MM.1S (cell line): Measurements from ENCODE around the gene MAPRE3.

Source experiments
- DNase-seq: peaks from one replicate; pipeline ENCODE4 v3.0.0-alpha.2; 2015
- H2AFZ ChIP-seq: fragments of 300-600 bp; sonication (generic); 2 replicates; pipeline ENCODE4 v1.6.0; 2016; ENCODE audit warnings: antibody characterized with exemption, low read length
- H3F3A ChIP-seq: fragments of 300-600 bp; sonication (generic); 2 replicates; pipeline ENCODE4 v1.6.1; 2016; ENCODE audit warnings: mild to moderate bottlenecking, antibody characterized with exemption, low read length, moderate library complexity, mixed read lengths; ENCODE audit not compliant: insufficient read depth
- H3K27ac ChIP-seq: fragments of 300-600 bp; sonication (generic); 2 replicates; pipeline ENCODE4 v1.5.1; 2016; ENCODE audit warnings: mild to moderate bottlenecking, low read length
- H3K27me3 ChIP-seq: fragments of 300-600 bp; sonication (generic); replicated peaks from 2 replicates; pipeline ENCODE4 v1.6.0; 2016; ENCODE audit warnings: low read length; ENCODE audit not compliant: insufficient read depth
- H3K36me3 ChIP-seq: fragments of 300-600 bp; sonication (generic); replicated peaks from 2 replicates; pipeline ENCODE4 v1.6.1; 2016; ENCODE audit warnings: mild to moderate bottlenecking, low read length, mixed read lengths; ENCODE audit not compliant: insufficient read depth
- H3K4me1 ChIP-seq: fragments of 300-600 bp; sonication (generic); 2 replicates; pipeline ENCODE4 v1.6.1; 2016; ENCODE audit warnings: low read length, mixed read lengths
- H3K4me2 ChIP-seq: fragments of 300-600 bp; sonication (generic); 2 replicates; pipeline ENCODE4 v1.6.0; 2016; ENCODE audit warnings: low read depth, low read length
- H3K4me3 ChIP-seq: fragments of 300-600 bp; sonication (generic); 2 replicates; pipeline ENCODE4 v1.5.1; 2016; ENCODE audit warnings: low read length, mixed read lengths
- H3K79me2 ChIP-seq: fragments of 300-600 bp; sonication (generic); 2 replicates; pipeline ENCODE4 v1.6.1; 2016; ENCODE audit warnings: mixed run types, low read length, mixed read lengths
- H3K9ac ChIP-seq: fragments of 300-600 bp; sonication (generic); 2 replicates; pipeline ENCODE4 v1.6.1; 2016; ENCODE audit warnings: low read length, mixed read lengths
- H3K9me2 ChIP-seq: fragments of 300-600 bp; sonication (generic); replicated peaks from 2 replicates; pipeline ENCODE4 v1.6.1; 2016; ENCODE audit warnings: mild to moderate bottlenecking, low read length, mixed read lengths; ENCODE audit not compliant: insufficient read depth
- H3K9me3 ChIP-seq: fragments of 300-600 bp; sonication (generic); replicated peaks from 2 replicates; pipeline ENCODE4 v1.6.1; 2016; ENCODE audit warnings: mild to moderate bottlenecking, low read length, mixed read lengths; ENCODE audit not compliant: insufficient read depth
- H4K20me1 ChIP-seq: fragments of 300-600 bp; sonication (generic); 2 replicates; pipeline ENCODE4 v1.6.1; 2016; ENCODE audit warnings: mild to moderate bottlenecking, low read length, moderate library complexity, mixed read lengths; ENCODE audit not compliant: insufficient read depth
- EZH2 ChIP-seq: fragments of 300-600 bp; sonication (generic); optimal IDR thresholded peaks from 2 replicates; pipeline ENCODE3; 2017; ENCODE audit warnings: low read depth, mild to moderate bottlenecking, antibody characterized with exemption, low read length, mixed read lengths
- EZH2phosphoT487 ChIP-seq: fragments of 300-600 bp; sonication (generic); IDR thresholded peaks from 2 replicates; pipeline ENCODE4 v1.6.1; 2018; ENCODE audit warnings: antibody characterized with exemption, low read length
- TF ChIP-seq, protein P1 (sequence below): fragments of 300-600 bp; sonication (generic); IDR thresholded peaks from 2 replicates; pipeline ENCODE4 v1.5.1; 2016; ENCODE audit warnings: antibody characterized with exemption, low read length, mixed read lengths

Gene MAPRE3

DNA sequence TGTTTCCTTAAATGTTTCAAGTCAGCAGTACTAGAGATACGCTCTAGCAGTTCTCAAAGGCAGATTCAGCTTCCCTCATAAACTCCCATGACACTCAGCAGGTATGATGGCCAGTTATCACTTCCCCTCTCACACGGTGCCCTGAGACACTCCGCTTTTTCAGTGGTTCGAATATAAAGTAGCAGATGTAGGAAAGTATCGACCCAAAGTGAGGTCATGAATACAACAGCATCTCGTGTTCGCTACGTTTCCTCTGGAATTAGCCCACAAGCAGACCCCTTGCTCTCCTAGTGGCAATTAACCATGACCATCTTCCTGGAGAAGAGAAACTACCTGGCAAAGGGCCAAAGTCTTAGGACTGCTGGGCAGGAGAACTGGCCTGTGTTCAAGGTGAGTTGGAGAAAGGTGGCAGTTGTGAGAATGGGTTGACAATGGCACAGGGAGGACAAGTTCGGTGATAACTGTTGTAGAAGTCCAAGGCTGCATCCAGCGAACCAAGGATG is 71.8 kb downstream of the MAPRE3 start:
- H2AFZ ChIP-seq = no peak overlapping the region
- H3K9me3 ChIP-seq = no peaks in the 10 kb centered on the region
- no peaks in the 10 kb centered on the region for H3K9me2 ChIP-seq
- H3K27me3 ChIP-seq = no peaks in the 10 kb centered on the region
- peaks cover 3% of the 10 kb centered on the region; the same call in 1 of the 2 replicates for H3K79me2 ChIP-seq
- H3K4me3 ChIP-seq = no peak overlapping the region
- H3K36me3 ChIP-seq = peaks cover 10% of the 10 kb centered on the region
- TF ChIP-seq EZH2phosphoT487 = no peak
- no peak for TF ChIP-seq EZH2
- TF ChIP-seq, protein P1, sequence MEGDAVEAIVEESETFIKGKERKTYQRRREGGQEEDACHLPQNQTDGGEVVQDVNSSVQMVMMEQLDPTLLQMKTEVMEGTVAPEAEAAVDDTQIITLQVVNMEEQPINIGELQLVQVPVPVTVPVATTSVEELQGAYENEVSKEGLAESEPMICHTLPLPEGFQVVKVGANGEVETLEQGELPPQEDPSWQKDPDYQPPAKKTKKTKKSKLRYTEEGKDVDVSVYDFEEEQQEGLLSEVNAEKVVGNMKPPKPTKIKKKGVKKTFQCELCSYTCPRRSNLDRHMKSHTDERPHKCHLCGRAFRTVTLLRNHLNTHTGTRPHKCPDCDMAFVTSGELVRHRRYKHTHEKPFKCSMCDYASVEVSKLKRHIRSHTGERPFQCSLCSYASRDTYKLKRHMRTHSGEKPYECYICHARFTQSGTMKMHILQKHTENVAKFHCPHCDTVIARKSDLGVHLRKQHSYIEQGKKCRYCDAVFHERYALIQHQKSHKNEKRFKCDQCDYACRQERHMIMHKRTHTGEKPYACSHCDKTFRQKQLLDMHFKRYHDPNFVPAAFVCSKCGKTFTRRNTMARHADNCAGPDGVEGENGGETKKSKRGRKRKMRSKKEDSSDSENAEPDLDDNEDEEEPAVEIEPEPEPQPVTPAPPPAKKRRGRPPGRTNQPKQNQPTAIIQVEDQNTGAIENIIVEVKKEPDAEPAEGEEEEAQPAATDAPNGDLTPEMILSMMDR = no peak
- no peaks in the 10 kb centered on the region for H4K20me1 ChIP-seq
- H3K9ac ChIP-seq = no peak overlapping the region
- no peak overlapping the region for H3K4me2 ChIP-seq
- no peaks in the 10 kb centered on the region for H3K4me1 ChIP-seq
- H3F3A ChIP-seq = 0 out of 2 replicates have a peak, but pooled peaks cover under 1% of the 10 kb centered on the region
- no peak for DNase-seq
- no peak overlapping the region for H3K27ac ChIP-seq

DNA sequence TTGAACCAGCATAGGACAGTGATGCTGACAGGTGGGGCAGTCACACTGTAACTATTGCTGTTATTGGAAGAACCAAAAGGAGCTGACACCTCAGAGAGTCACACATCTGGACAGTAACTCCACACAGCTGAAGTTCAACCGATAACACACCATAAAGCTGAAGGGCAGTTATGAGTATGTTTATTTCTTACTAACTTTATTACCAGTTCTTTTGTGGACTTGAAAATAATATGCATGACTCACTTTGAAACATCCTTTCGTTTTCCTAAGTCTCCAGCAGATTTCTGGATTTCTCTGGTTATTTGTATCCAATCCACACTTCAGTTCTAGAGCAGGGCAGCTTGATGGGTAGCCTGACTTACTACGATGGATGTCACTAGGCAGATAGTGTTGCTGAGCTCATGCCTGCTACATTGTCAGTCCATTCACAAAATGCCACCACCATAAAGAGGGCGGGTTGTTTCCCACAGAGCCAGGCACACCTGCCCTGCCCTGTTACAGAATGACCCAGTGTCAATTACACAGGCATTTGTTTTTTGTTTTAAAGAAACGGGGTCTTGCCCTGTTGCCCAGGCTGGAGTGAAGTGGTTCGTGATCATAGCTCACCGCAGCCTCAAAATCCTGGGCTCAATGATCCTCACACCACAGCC is 72.7 kb downstream of the MAPRE3 start:
- Histone ChIP-seq H3K4me3 (no peak overlapping the region), H3K79me2 (no peaks in the 10 kb centered on the region), H3K9ac (no peak overlapping the region), H3K36me3 (peaks cover 4% of the 10 kb centered on the region; the same call in 1 of the 2 replicates), H3K9me3 (no peaks in the 10 kb centered on the region), H3K4me2 (no peak overlapping the region), H3K9me2 (no peaks in the 10 kb centered on the region), H3K4me1 (no peaks in the 10 kb centered on the region), H3F3A (0 out of 2 replicates have a peak, but pooled peaks cover 6% of the 10 kb centered on the region), H2AFZ (no peak overlapping the region), H3K27me3 (no peaks in the 10 kb centered on the region), H3K27ac (no peak overlapping the region), H4K20me1 (no peaks in the 10 kb centered on the region)
- TF ChIP-seq EZH2phosphoT487 (no peak), EZH2 (no peak)
- TF ChIP-seq, protein P1 = no peak
- DNase-seq = no peak

DNA sequence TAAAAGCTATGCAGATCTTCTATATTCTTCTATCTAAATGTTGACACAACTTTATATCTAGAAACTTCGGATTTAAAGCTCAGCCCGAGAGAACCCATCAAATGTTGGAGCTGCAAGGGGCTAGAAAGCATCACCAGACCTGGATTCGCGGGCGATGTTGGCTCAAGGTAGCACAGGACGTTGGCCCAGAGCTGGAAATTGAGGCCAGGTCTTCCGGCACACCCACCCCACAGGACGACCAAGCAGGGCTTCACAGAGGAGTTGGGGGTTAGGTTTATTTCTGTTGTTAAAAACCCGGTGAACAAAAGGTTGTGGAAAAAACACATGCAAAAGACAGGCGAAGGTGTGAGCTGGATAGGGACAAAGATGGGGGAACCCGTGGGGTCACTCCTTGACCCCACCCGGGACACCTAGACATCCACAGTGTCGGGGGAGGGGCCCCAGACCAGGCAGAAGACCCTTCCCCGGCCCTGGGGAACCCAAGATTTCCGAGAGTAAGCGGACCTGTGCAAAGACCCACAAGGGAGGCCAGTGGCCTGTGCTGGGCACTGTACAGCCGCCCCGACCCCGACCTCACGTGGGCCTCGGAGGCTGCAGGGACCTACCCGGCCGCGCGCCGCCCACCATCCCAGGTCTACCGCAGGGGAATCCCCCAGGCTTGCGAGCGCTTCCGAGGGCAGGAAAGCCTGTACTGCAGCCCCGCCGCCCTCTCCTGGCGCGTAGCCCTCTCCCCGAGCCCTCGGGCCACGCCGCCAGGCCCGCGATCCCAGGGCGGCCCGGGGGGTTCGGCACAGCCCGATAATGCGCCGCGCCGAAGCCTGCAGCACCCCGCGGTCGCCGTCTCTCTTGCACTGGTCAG is 79.2 kb downstream of the MAPRE3 start:
- peak overlapping the region; percentile 86 for H2AFZ ChIP-seq

More for the DNA sequence above, 79.2 kb downstream of the MAPRE3 start:
- TF ChIP-seq EZH2phosphoT487 = no peak
- TF ChIP-seq, protein P1 = no peak
- TF ChIP-seq EZH2 = no peak
- Histone ChIP-seq H3K4me1 (peaks cover 12% of the 10 kb centered on the region; the same call in 1 of the 2 replicates), H3K4me3 (peak overlapping the region; percentile 94), H3K9me2 (no peaks in the 10 kb centered on the region), H3K36me3 (no peaks in the 10 kb centered on the region), H3K27ac (peak overlapping the region; percentile 80; the same call in 1 of the 2 replicates), H3K9me3 (no peaks in the 10 kb centered on the region), H3K9ac (peak overlapping the region; percentile 57), H3K4me2 (peak overlapping the region; percentile 88), H3K79me2 (no peaks in the 10 kb centered on the region), H3F3A (peaks cover 27% of the 10 kb centered on the region), H4K20me1 (no peaks in the 10 kb centered on the region), H3K27me3 (no peaks in the 10 kb centered on the region)
- DNase-seq = peak; percentile 61
